Astrocyte (in vitro differentiated cells and primary cell): ENCODE results near the gene P2RY8. TPM values are rescaled to one million over a fixed set of nuclear protein-coding genes. Genes with fewer than 3 reads are reported as not detected.

Experiments used
- DNase-seq: peaks from one replicate; pipeline ENCODE4 v3.0.0-alpha.2; 2010; ENCODE audit warnings: low read depth
- FAIRE-seq: peaks from 2 replicates; lab custom pipeline; 2011; peaks lifted over from hg19 to GRCh38; lab: Jason Lieb, UNC
- H2AFZ ChIP-seq: 2 replicates; pipeline ENCODE4 v1.6.0; 2012; ENCODE audit warnings: low read depth, low read length, inconsistent platforms
- H3K27ac ChIP-seq: 2 replicates; pipeline ENCODE4 v1.5.1; 2011; ENCODE audit warnings: low read depth, low read length, inconsistent platforms
- H3K27me3 ChIP-seq: 2 replicates; pipeline ENCODE4 v1.6.0; 2011; ENCODE audit warnings: low read length, inconsistent platforms; ENCODE audit not compliant: insufficient read depth
- H3K36me3 ChIP-seq: 2 replicates; pipeline ENCODE4 v1.5.1; 2011; ENCODE audit warnings: low read length, inconsistent platforms; ENCODE audit not compliant: insufficient read depth
- H3K4me1 ChIP-seq: 2 replicates; pipeline ENCODE4 v1.5.1; 2011; ENCODE audit warnings: low read length, inconsistent platforms; ENCODE audit not compliant: insufficient read depth
- H3K4me2 ChIP-seq: 2 replicates; pipeline ENCODE4 v1.6.0; 2012; ENCODE audit warnings: low read length, inconsistent platforms
- H3K4me3 ChIP-seq: 2 replicates; pipeline ENCODE4 v1.5.1; 2011; ENCODE audit warnings: low read depth, mild to moderate bottlenecking, low read length, inconsistent platforms; ENCODE audit not compliant: insufficient read depth
- H3K79me2 ChIP-seq: 2 replicates; pipeline ENCODE4 v1.6.0; 2012; ENCODE audit warnings: mild to moderate bottlenecking, low read length, inconsistent platforms; ENCODE audit not compliant: insufficient read depth
- H3K9ac ChIP-seq: 2 replicates; pipeline ENCODE4 v1.6.0; 2012; ENCODE audit warnings: mild to moderate bottlenecking, low read length, inconsistent platforms
- H3K9me3 ChIP-seq: 2 replicates; pipeline ENCODE4 v1.5.1; 2012; ENCODE audit warnings: low read depth, mild to moderate bottlenecking, low read length, inconsistent platforms; ENCODE audit not compliant: insufficient read depth
- H4K20me1 ChIP-seq: 2 replicates; pipeline ENCODE4 v1.6.0; 2012; ENCODE audit warnings: low read length, inconsistent platforms; ENCODE audit not compliant: insufficient read depth
- H3K27ac Mint-ChIP-seq: one replicate; pipeline ENCODE4 v1.8.0; 2021; ENCODE audit warnings: mild to moderate bottlenecking, mixed read lengths; ENCODE audit not compliant: unreplicated experiment
- H3K27me3 Mint-ChIP-seq: one replicate; pipeline ENCODE4 v1.8.0; 2021; ENCODE audit warnings: low read depth, mixed read lengths; ENCODE audit not compliant: unreplicated experiment
- H3K36me3 Mint-ChIP-seq: one replicate; pipeline ENCODE4 v1.8.0; 2021; ENCODE audit warnings: low read depth, mixed read lengths; ENCODE audit not compliant: unreplicated experiment
- H3K4me1 Mint-ChIP-seq: one replicate; pipeline ENCODE4 v1.8.0; 2021; ENCODE audit warnings: low read depth, mixed read lengths; ENCODE audit not compliant: unreplicated experiment
- H3K4me3 Mint-ChIP-seq: one replicate; pipeline ENCODE4 v1.8.0; 2021; ENCODE audit warnings: mild to moderate bottlenecking, moderate library complexity, mixed read lengths; ENCODE audit not compliant: unreplicated experiment
- H3K9me3 Mint-ChIP-seq: one replicate; pipeline ENCODE4 v1.8.0; 2021; ENCODE audit warnings: mild to moderate bottlenecking, mixed read lengths; ENCODE audit not compliant: unreplicated experiment
- CTCF ChIP-seq: IDR thresholded peaks from 2 replicates; pipeline ENCODE4 v1.5.1; 2011; ENCODE audit warnings: low read depth, mild to moderate bottlenecking, inconsistent platforms, low read length, moderate library complexity; ENCODE audit not compliant: insufficient read depth
- EZH2 ChIP-seq: IDR thresholded peaks from 2 replicates; pipeline ENCODE4 v1.6.1; 2012; ENCODE audit warnings: mild to moderate bottlenecking, low read length, inconsistent platforms; ENCODE audit not compliant: insufficient read depth
- total RNA-seq: library from RNA; stranded (reverse); gene quantifications from 2 replicates; pipeline ENCODE4 v1.2.1, GENCODE V29; 2021

The P2RY8 gene
- total RNA-seq, 1 donor from 2014 or later: not detected

DNA sequence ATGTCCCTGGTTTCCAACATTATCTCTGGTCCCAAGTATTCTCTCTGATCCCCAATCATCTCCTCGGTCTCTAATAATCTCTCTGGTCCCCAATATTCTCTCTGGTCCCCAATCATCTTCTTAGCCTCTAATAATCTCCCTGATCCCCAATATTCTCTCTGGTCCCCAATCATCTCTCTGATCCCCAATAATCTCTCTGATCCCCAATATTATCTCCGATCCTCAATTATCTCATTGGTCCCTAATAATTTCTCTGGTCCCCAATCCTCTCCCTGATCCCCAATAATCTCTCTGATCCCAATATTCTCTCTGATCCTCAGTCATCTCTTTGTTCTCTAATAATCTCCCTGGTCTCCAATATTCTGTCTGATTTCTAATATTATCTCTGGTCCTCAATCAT is 16.6 kb downstream of the P2RY8 start:
- Mint-ChIP-seq H3K36me3 (no peaks in the 10 kb centered on the region), H3K27ac (no peak overlapping the region), H3K27me3 (peaks cover 2% of the 10 kb centered on the region), H3K4me1 (no peaks in the 10 kb centered on the region), H3K9me3 (peaks cover 14% of the 10 kb centered on the region), H3K4me3 (no peak overlapping the region)
- Histone ChIP-seq H3K27me3 (no peaks in the 10 kb centered on the region), H3K9me3 (no peaks in the 10 kb centered on the region), H3K27ac (no peak overlapping the region), H3K36me3 (no peaks in the 10 kb centered on the region), H3K4me2 (no peak overlapping the region), H3K4me1 (no peaks in the 10 kb centered on the region), H4K20me1 (no peaks in the 10 kb centered on the region), H3K4me3 (no peak overlapping the region), H3K9ac (no peak overlapping the region), H3K79me2 (no peaks in the 10 kb centered on the region), H2AFZ (no peak overlapping the region)
- FAIRE-seq (no peak), DNase-seq (no peak)
- TF ChIP-seq EZH2: no peak
- TF ChIP-seq CTCF: no peak

DNA sequence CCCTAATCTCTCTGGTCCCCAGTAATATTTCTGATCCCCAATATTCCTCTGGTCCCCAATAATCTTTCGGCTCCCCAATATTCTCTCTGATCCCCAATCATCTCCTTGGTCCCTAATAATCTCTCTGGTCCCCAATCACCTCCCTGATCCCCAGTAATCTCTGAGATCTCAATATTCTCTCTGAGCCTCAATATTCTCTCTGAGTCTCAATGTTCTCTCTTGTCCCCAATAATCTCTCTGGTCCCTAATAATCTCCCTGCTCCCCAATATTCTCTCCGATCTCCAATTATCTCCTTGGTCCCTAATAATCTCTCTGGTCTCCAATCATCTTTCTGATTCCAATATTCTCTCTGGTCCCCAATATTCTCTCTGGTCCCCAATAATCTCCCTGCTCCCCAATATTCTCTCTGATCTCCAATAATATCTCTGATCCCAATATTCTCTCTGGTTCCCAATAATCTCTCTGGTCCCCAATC is 17.9 kb downstream of the P2RY8 start:
- no peaks in the 10 kb centered on the region for H3K79me2 ChIP-seq
- no peak overlapping the region for H3K9ac ChIP-seq
- H3K27me3 ChIP-seq: no peaks in the 10 kb centered on the region
- no peaks in the 10 kb centered on the region for H3K36me3 Mint-ChIP-seq
- H3K27ac ChIP-seq: no peak overlapping the region
- TF ChIP-seq CTCF (no peak), EZH2 (no peak)
- peaks cover 14% of the 10 kb centered on the region for H3K9me3 Mint-ChIP-seq
- no peaks in the 10 kb centered on the region for H4K20me1 ChIP-seq
- no peak overlapping the region for H3K4me3 ChIP-seq
- H3K27me3 Mint-ChIP-seq: peaks cover 2% of the 10 kb centered on the region
- no peak overlapping the region for H3K4me3 Mint-ChIP-seq
- no peaks in the 10 kb centered on the region for H3K4me1 ChIP-seq
- no peaks in the 10 kb centered on the region for H3K36me3 ChIP-seq
- H3K9me3 ChIP-seq: no peaks in the 10 kb centered on the region
- no peak overlapping the region for H2AFZ ChIP-seq
- DNase-seq (no peak), FAIRE-seq (no peak)
- H3K4me1 Mint-ChIP-seq: no peaks in the 10 kb centered on the region
- H3K4me2 ChIP-seq: no peak overlapping the region
- H3K27ac Mint-ChIP-seq: no peak overlapping the region

DNA sequence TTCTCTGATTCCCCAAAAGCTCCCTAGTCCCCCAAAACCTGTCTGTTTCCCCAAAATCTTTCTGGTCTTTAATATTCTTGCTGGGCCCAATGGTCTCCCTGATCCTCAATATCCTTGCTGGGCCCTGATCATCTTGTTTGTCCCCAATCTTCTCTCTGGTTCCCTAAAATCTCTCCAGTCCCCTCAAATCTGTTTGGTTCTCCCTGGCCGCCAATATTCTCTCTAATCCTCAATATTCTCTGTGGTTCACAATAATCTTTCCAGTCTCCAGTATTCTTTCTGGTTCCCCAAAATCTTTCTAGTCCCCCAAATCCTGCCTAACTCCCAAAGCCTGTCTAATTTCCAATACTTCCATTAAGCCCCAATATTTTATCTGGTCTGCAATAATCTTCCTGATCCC is 18.5 kb downstream of the P2RY8 start:
- H3K4me1 ChIP-seq: no peaks in the 10 kb centered on the region
- no peak overlapping the region for H3K4me2 ChIP-seq
- H3K79me2 ChIP-seq: no peaks in the 10 kb centered on the region
- H3K9ac ChIP-seq: no peak overlapping the region
- H3K4me3 Mint-ChIP-seq: no peak overlapping the region
- no peaks in the 10 kb centered on the region for H3K36me3 Mint-ChIP-seq
- FAIRE-seq: no peak
- no peak overlapping the region for H2AFZ ChIP-seq
- H3K4me1 Mint-ChIP-seq: no peaks in the 10 kb centered on the region
- TF ChIP-seq EZH2 (no peak), CTCF (no peak)
- peaks cover 16% of the 10 kb centered on the region for H3K9me3 Mint-ChIP-seq
- H3K27me3 Mint-ChIP-seq: peaks cover 2% of the 10 kb centered on the region
- H3K36me3 ChIP-seq: no peaks in the 10 kb centered on the region
- H3K27ac Mint-ChIP-seq: no peak overlapping the region
- H3K27ac ChIP-seq: no peak overlapping the region
- DNase-seq: no peak
- H3K4me3 ChIP-seq: no peak overlapping the region
- H3K9me3 ChIP-seq: no peaks in the 10 kb centered on the region
- H4K20me1 ChIP-seq: no peaks in the 10 kb centered on the region
- H3K27me3 ChIP-seq: no peaks in the 10 kb centered on the region
